ENCODE results near the gene ANOS1. TPM values are rescaled to one million over a fixed set of nuclear protein-coding genes. Genes with fewer than 3 reads are reported as not detected.

ANOS1 gene
- total and polyA plus RNA-seq, 2 donors (not counting 3 experiments of a cell fraction or from before 2014, with no cell fraction given): 0.55 to 0.87 TPM

DNA sequence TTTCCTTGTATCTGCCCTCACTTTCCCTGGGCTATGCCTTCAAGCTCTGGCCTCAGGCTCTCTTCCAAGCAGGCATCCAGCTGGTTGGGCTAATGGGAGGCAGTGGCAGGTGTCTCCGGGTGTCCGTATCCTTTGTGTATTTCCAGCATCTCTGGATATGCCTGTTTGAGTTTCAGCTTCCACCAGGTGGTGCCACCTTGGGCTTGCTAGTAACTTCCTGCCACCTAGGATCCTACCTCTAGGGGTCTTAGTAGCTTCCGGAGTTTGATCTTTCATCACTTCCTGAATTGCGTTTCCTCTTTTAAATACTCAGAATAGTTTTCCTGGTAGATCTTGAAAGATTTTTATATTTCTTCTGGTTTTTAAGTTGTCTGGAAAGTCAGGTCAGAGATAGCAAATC, 23.2 kb upstream of the ANOS1 start:
- TF ChIP-seq MYC (IDR thresholded peaks at IDR 0.05; ENCODE audit: low read depth, low read length): no peak
- TF ChIP-seq POLR2AphosphoS5 (IDR thresholded peaks at IDR 0.05; ENCODE audit: insufficient read depth, low read depth, low read length): no peak
- no peak for TF ChIP-seq FOS (IDR thresholded peaks at IDR 0.05; ENCODE audit: borderline replicate concordance, insufficient read depth, low read length)
- TF ChIP-seq, protein P1, sequence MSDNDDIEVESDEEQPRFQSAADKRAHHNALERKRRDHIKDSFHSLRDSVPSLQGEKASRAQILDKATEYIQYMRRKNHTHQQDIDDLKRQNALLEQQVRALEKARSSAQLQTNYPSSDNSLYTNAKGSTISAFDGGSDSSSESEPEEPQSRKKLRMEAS (IDR thresholded peaks at IDR 0.05; ENCODE audit: insufficient read depth, insufficient read length): no peak
- TF ChIP-seq, protein P2, sequence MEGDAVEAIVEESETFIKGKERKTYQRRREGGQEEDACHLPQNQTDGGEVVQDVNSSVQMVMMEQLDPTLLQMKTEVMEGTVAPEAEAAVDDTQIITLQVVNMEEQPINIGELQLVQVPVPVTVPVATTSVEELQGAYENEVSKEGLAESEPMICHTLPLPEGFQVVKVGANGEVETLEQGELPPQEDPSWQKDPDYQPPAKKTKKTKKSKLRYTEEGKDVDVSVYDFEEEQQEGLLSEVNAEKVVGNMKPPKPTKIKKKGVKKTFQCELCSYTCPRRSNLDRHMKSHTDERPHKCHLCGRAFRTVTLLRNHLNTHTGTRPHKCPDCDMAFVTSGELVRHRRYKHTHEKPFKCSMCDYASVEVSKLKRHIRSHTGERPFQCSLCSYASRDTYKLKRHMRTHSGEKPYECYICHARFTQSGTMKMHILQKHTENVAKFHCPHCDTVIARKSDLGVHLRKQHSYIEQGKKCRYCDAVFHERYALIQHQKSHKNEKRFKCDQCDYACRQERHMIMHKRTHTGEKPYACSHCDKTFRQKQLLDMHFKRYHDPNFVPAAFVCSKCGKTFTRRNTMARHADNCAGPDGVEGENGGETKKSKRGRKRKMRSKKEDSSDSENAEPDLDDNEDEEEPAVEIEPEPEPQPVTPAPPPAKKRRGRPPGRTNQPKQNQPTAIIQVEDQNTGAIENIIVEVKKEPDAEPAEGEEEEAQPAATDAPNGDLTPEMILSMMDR (IDR thresholded peaks at IDR 0.05; ENCODE audit: extremely low read depth in 1 of 2, insufficient read depth in 1 of 2, low read depth in 1 of 2, low read length in 2 of 2): no peak
- no peak for TF ChIP-seq GATA2 (IDR thresholded peaks at IDR 0.05; ENCODE audit: insufficient read depth, insufficient read length, low read depth, low read length)
- TF ChIP-seq POLR2A (IDR thresholded peaks at IDR 0.05; ENCODE audit: low read depth, low read length): no peak
- TF ChIP-seq JUN (IDR thresholded peaks at IDR 0.05; ENCODE audit: borderline replicate concordance, insufficient read depth, insufficient read length, low read depth): no peak
- no peak for TF ChIP-seq EZH2 (IDR thresholded peaks at IDR 0.05; ENCODE audit: borderline replicate concordance, low read depth, low read length, severe bottlenecking)
- DNase-seq (ENCODE audit: low read depth, low spot score) (no peak), FAIRE-seq (no peak)
- Histone ChIP-seq H3K4me1 (ENCODE audit: control insufficient read depth, extremely low read depth, insufficient read depth, low read length) (no peaks in the 10 kb centered on the region), H3K36me3 (ENCODE audit: control insufficient read depth in 2 of 2, extremely low read depth in 1 of 2, insufficient read depth in 2 of 2, low read length in 2 of 2) (no peaks in the 10 kb centered on the region), H3K27me3 (ENCODE audit: control insufficient read depth in 2 of 2, insufficient read depth in 2 of 2, low read length in 2 of 2) (peaks cover 0 to 3% of the 10 kb centered on the region in 2 experiments), H3K79me2 (ENCODE audit: control insufficient read depth, insufficient read depth, low read length) (no peaks in the 10 kb centered on the region), H3K9ac (replicated peaks; ENCODE audit: extremely low read depth, insufficient read depth, low read length) (no peak overlapping the region), H3K4me2 (ENCODE audit: insufficient read depth, low read length) (no peak overlapping the region), H4K20me1 (replicated peaks; ENCODE audit: control insufficient read depth, extremely low read depth, insufficient read depth, low read length) (no peaks in the 10 kb centered on the region), H3K4me3 (replicated peaks in 1 of 3; ENCODE audit: insufficient read depth in 1 of 3, low read depth in 1 of 3, low read length in 3 of 3) (no peak overlapping the region), H3K27ac (ENCODE audit: insufficient read depth, low read depth, low read length) (no peak overlapping the region), H2AFZ (ENCODE audit: low read depth, low read length) (no peak overlapping the region), H3K9me1 (replicated peaks; ENCODE audit: control insufficient read depth, extremely low read depth, insufficient read depth, low read length) (no peaks in the 10 kb centered on the region), H3K9me3 (replicated peaks; ENCODE audit: control insufficient read depth, insufficient read depth, low read length) (no peaks in the 10 kb centered on the region)
- ChIA-PET POLR2A (no interaction called here), CTCF (interaction anchor here (1.5 kb wide), 1 partner anchor 125 kb away, joined by 3 read pairs; no protein-coding TSS in a partner anchor)
- dilution Hi-C loops (cut with MboI; ENCODE audit: extremely low pct_ligation_motif_present, low sequenced_read_pairs): no loop called here
- intact Hi-C loops (cut with micrococcal nuclease): no loop called here
- no TSS peak for BruUV-seq (replicated peaks)

All from endothelial cell of umbilical vein (primary cell).